Stimulated activated CD8-positive, alpha-beta memory T cell treated with anti-CD3 and anti-CD28 coated beads, Interleukin-4, amount 100 ng/mL, for 1 hour (primary cell): ENCODE data around the gene PTPN11.
"Not testable (repeated sequence)": the region's sequence is repeated elsewhere in the genome, so short reads cannot be mapped to it uniquely, and the experiment has no call there.

Experiments
- DNase-seq, 2 donors: peaks; one replicate each; pipeline ENCODE4 v3.0.0-alpha.2; 2020; ENCODE audit warnings: low read depth in 2 of 2, low spot score in 1 of 2

PTPN11 gene

DNA sequence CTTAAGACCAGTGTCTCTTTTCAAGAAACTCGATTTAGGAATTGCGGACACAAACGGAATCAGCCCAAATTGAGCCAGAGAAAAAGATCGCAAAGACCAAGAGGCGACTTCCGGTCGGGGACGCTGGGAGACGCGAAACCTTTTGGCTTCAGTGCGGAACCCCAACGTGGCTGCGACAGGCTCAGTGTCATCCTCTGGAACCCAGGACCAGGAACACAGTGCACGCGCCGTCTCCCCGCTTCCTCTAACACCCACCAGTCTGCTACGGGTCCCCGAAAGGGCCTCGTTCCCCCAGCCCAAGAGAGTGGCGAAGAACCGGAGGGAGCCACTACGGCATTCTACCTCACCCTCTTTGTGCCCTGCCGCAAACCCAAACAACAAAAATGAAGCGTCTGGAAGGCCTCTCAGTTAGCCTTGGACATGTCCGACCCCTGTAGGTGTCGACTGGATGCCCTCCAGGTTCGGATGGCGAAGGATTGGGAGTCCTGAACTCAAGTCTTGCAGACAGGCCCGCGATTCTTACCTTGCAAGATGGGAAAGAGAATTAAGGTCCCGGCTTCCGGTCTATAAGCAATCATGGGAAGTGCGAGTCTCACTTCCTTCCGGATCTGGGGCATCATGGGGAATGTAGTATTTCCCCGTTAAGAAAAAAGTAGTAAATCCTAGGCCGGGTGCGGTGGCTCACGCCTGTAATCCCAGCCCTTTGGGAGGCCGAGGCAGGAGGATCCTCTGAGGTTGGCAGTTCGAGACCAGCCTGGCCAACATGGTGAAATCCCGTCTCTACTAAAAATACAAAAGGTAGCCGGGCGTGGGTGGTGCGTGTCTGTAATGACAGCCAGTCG lies 9.5 kb upstream of the PTPN11 start, which contains the start of gene RPL6:
TSS of gene RPL6 (minus strand) at position 542 of the 842 bp plus-strand sequence. CDS start 949 bp downstream, outside the sequence.
- peak; percentile 41 to 56 for DNase-seq

DNA sequence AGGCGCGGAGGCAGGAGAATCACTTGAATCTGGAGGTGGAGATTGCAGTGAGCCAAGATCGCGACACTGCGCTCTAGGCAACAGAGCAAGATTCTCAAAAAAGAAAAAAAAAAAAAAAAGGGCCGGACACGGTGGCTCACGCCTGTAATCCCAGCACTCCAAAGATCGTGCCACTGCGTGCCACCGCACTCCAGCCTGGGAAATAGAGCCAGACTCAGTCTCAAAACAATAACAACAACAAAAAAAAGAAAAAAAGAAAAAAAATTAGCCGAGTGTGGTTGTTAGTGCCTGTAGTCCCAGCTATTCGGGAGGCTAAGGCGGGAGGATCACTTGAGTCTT lies 8.9 kb upstream of the PTPN11 start:
- no peak for DNase-seq

DNA sequence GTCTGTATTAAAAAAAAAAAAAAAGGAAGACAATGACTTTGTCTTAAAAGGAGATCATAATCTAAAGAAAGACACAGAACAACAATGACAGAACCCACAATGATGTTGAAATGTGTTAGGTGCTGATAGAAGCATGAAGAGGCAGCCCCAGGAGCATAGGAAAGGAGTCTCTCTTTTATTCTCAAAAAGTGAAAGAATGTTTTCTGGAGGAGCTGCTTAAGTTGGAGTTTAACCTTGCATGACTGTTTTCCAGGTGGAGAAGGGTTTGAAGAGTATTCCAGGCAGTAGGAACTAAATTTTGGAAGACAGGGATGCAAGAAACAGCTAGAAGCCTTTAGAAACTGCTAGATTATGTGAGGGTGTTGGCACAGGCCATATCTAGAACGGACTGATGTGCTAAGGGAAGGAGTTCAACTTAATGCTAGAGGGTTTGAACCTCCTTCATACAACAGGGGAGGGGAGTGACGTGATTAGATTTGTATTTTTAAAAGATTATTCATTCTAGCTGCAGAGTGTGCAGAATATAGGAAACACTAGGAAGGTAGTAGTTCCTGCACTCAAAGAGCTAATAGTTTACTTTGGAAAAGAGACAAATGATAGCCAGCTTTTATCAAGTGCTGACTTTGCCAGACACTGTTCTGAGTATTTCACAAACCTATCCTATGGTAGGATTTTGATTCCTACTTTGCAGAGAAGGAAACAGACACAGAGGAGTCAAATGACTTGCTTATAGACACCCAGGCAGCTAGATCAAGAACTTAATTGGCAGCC lies 4.7 kb upstream of the PTPN11 start:
- DNase-seq = no peak

DNA sequence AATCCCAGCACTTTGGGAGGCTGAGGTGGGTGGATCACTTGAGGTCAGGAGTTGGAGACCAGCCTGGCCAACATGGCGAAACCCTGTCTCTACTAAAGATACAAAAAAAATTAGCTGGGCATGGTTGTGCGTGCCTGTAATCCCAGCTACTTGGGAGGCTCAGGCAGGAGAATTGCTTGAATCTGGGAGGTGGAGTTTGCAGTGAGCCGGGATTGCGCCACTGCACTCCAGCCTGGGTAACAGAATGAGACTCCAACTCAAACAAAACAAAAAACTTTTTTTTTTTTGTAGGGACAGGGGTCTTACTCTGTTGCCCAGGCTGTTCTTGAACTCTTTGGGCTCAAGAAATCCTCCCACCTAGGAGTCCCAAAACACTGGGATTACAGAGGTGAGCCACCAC lies 3.3 kb upstream of the PTPN11 start:
- not testable (repeated sequence) for DNase-seq

DNA sequence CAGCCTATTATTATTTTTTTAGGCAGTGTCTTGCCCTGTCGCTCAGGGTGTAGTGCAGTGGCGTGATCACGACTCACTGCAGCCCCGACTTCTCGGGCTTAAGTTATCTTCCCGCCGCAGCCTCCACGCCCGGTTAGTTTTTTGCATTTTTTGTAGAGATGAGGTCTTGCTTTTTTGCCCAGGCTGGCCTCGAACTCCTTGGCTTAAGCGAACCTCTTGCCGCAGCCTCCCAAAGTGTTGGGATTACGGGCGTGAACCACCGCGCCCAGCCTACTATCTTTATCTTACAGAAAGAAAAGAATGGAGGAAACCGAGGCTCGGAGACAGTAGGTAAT lies 507 bp upstream of the PTPN11 start:
- peak in 1 of 2 donors; percentile 1 for DNase-seq

DNA sequence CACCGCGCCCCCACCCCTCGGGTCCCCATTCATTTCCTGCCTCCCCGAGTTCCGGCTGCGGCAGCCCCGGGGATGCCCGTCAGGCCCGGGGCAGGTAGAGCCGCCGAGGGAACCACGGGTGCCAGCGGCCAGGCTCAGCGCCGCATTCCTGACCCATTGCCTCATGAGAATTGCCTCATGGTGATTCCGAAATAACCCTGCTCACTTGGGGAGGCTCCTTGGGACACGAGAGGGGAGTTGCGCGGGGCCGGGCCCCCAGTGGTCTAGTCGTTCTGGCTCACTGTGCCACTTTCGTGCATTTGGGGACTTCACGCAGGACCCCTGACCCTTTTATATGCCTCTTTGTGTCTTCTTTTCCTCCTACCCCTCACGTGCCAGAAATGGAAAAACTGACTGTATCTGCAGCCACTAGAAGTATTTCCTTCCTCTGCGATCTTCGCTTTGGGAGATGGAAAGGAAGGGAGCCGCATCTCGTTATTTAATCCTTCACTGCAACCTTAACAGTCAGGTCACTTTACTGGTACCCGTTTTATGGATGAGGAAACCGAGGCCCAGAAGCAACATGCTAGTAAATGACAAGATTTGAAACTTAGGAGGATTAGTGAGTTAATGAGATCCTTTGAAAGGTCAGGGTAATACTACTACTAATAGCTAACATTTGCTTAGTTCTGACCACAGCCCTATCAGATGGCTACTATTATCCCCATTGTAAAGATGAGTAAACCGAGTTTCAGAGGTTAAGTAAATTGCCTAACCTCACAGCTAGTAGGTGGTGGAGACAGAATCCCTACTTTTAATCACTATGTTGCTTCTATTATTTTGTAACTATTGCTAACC lies 768 bp downstream of the PTPN11 start:
- DNase-seq = peak; percentile 5 to 17

DNA sequence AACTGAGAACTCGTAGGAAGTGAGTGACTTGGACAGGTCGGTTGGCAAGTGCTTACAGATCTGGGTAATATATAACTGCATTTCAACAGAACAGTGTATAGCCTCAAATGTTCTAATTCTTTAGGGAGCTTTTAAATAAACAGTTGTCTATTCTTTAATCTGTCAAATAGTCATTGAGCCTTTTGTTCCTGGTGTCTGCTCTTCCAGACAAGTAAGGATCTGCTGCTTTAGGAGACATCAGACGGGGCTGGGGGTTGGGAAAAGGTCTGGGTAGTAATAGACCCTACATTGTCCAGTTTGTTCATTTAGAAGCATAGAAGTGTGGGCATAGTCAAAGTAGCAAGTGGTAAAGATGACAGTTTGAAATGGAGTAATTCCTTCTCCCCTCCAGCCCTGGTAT lies 2.0 kb downstream of the PTPN11 start:
- DNase-seq = no peak

DNA sequence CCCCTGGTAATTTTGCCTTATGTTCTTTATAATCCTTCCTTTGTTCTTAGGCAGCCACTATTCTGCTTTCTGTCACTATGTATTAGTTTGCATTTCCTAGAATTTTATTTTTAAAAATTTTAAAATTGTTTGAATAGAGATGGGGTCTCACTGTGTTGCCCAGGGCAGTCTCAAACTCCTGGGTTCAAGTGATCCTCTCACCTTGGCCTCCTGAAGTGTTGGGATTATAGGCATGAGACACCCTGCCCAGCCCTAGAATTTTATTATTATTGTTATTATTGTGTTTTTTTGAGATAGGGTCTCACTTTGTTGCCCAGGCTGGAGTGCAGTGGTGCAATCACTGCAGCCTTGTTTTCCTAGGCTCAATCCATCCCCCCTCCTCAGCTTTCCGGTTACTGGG lies 2.6 kb downstream of the PTPN11 start:
- no peak for DNase-seq

DNA sequence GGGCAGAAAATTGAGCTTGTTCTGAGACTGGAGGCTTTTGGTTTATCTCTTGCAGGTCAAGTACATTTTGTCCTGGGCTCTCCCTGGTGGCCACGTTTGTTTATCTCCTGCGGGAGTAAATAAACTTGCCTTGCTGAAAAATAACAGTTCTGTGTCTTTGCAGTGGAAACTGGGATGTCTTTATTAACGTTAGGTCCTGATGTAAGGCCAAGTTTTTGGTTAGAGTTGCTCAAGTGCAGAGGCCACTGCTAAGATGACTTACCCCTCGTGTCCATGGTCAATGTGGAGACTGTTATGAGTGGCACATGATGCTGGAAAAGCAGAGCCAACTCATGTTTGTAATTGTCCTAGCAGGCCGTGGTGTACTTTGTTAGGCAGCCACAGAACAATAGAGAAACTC lies 3.8 kb downstream of the PTPN11 start:
- no peak for DNase-seq

DNA sequence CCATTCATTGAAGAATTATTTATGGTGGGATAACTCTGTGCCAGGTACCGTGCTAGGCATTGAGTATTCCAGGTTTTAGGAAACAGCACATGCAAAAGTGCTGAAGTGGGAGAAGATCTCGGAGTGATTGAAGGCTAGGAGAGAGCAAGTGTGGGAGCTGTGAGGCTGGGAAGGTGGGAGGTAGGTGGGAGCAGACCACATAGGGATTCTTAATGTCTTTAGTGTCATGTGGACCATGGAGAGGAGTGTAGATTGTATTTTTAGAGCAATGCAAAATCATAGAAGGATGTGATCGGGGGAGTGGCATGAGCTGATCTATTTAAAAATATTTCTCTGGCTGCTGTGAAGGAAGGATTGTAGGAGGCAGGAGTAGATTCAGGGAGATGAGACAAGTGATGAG lies 5.4 kb downstream of the PTPN11 start:
- DNase-seq = no peak

DNA sequence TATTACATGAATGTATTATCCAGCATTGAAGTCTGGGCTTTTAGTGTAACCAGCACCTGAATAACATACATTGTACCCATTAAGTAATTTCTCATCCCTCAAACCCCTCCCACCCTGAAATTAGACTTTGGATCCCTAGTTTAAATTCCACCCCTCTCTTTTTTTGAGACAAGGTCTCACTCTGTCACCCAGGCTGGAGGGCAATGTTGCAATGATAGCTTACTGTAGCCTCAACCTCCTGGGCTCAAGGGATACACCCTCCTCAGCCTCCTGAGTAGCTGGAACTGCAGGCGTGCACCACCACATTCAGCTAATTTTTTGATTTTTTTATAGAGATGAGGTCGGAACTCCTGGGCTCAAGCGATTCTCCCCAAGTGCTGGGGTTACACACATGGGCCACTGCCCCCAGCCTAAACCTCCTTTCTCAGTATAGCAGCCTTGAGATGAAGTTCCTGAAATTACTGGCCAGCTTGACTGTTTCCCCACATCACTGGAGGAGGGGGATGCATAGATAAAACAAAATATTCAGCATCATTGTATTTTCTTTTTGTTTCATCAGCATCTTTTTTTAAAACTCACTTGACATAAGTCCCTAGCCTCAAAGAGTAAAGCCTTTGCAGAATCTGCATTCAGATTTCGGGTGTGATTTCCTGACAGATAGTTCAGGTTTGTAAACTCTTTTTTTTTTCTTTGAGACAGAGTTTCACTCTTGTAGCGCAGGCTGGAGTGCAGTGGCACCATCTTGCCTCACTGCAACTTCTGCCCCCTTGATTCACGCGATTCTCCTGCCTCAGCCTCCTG lies 7.0 kb downstream of the PTPN11 start:
- DNase-seq = no peak

DNA sequence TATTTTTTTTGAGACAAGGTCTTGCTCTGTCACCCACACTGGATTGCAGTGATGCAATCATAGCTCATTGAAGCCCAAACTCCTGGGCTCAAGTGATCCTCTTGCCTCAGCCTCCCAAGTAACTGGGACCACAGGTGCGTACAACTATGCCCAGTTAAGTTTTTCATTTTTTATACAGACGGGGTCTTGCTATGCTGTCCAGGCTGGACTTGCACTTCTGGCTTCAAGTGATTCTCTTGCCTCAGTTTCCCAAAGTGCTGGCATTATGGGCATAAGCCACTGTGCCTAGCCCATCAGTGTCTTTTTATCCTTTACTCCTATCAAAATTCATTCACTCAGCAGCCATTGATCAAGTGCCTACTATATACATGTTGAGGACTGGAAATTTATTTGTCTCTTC lies 9.0 kb downstream of the PTPN11 start:
- no peak for DNase-seq

DNA sequence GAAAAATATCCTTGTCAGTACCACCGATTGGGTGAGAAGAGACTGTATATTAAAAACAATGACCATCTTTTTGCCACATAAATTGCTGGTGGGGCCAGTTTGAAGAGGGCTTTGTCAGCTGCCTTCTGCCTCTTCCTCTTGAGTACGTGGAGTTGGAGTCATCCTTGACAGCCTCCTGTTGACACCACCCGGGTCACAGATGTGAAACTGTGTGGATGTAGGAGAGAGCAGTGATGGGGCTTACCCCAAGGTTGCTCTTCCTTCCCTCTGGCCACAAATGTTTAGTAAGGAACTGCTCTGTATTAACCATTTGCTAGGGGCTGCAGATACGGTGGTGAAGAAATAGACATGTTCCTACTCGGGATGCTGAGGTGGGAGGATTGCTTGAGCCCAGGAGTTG lies 12.2 kb downstream of the PTPN11 start:
- no peak for DNase-seq

DNA sequence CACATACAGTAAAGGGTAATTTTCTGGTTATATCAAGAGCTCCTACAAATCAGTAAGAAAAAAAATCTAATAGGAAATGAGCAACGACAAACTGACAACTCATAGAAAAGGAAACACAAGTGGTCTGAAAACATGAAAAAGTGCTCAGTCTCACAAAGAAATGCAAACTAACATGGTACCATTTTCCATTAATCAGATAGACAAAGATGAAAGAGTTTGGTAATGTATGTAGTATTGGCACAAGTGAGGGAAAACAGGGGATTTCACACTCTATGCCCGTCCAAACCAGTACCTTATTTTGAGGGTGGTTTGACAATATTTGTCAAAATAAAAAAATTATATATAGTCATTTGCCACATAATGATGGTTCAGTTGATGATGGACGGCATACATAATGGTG lies 13.2 kb downstream of the PTPN11 start:
- no peak for DNase-seq

DNA sequence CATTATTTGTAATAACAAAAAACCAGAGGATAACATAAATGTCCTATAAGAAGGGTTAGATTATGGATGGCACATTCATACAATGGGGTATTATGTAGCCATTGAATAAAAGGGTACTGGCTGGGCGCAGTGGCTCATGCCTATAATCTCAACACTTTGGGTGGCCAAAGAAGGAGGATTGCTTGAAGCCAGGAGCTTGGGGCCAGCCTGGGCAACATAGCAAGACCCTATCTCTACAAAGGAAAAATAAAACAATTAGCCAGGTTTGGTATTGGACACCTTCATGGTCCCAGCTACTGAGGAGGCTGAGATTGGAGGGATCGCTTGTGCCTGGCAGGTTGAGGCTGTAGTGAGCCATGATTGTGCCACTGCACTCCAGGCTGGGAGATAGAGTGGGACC lies 14.8 kb downstream of the PTPN11 start:
- DNase-seq = no peak

DNA sequence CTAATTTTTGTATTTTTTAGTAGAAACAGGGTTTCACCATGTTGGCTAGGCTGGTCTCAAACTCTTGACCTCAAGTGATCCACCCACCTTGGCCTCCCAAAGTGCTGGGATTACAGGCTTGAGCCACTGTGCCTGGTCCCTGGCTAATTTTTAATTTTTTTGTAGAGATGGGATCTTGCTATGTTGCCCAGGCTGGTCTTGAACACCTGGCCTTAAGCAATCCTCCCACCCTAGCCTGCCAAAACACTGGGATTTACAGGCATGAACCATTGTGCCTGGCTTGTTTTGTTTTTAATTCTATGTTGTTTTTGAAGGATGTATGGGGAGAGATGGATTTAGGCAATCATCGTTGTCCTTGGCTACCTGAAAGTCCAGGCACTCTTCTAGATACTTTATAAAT lies 19.9 kb downstream of the PTPN11 start:
- DNase-seq = not testable (repeated sequence)

DNA sequence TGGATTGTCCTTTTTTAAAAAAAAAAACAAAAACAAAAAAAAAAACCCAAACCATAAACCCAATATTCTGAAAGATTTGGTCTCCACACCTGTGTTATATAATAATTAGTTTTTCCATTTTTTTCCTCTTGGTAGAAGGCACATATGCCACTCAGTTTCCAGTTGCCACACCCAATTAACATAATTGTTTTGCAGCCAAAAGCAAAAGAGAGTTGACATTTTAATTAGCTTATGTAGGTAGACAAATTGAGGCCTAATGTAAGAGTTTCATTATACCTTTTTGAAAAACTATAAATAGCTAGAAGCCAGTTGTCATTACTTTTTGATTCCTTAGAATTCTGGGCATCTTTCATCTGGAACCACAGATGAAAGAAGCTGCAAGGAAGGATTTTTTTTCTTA lies 21.0 kb downstream of the PTPN11 start:
- DNase-seq = no peak

DNA sequence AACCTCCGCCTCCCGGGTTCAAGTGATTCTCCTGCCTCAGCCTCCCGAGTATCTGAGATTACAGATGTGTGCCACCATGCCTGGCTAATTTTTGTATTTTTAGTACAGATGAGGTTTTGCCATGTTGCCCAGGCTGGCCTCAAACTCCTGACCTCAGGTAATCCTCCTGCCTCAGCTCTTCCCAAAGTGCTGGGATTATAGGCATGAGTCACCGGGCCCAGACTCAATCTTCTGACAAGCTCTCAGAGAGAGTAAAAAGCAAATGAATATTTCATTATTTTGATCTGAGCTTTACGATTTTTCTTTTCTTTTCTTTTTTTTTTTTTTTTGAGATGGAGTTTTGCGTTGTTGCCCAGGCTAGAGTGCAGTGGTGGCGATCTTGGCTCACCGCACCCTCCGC lies 21.9 kb downstream of the PTPN11 start:
- DNase-seq = not testable (repeated sequence)

DNA sequence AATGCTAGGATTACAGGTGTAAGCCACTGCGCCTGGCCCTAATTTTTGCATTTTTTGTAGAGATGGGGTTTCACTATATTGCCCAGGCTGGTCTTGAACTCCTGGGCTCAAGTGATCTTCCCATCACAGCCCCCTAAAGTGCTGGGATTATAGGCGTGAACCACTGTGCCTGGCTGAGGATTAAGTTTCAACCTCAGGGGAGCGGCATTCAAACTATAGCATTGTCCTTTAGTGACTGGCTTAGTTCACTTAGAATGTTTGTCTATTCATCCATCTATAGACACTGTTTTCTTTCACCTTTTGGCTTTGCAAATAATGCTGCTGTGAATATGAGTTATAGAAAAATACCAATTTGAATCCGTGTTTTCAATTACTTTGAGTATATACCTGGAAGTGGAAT lies 25.2 kb downstream of the PTPN11 start:
- DNase-seq = no peak

DNA sequence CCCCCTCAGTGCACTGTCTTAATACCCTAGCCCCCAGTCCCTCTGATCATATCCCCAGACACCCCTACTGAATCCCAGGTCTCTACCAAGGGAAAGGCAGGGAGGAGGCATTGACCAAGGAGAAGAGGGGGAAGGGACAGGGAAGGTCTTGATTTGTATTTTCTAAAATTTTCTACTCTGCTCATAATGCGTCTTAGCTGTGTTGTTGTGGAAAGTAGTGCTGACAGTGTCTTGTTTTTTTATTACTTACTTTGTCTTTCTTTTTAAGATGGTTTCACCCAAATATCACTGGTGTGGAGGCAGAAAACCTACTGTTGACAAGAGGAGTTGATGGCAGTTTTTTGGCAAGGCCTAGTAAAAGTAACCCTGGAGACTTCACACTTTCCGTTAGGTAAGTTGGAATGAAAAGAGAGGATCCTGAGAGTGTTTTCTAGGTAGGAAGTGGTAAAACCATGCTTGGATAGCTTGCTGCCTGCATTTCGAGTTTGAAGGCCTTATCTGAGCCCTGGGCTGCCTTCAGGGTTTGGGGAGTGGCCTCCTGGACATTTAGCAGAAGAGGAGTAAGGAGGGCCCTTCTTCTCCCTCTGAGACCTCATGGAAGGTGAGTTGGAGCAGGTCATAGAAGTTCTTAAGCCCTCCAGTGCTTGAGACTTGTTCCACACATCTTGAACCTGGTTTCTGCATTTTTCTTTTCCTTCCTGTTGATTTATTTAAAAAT lies 27.4 kb downstream of the PTPN11 start:
- DNase-seq = no peak
